ENCODE results near the gene PLA2G4C. TPM values are rescaled to one million over a fixed set of nuclear protein-coding genes. Genes with fewer than 3 reads are reported as not detected.

PLA2G4C gene
- polyA plus RNA-seq, 3 donors: 3.8 to 14.5 (median 8.5) TPM

GRCh38 chr19:48137411-48137810 is 26.8 kb upstream of the PLA2G4C start:
- WGBS (ENCODE audit: insufficient coverage): 97% methylated on average over 25 of the region's 26 CpGs
- H2AFZ ChIP-seq (ENCODE audit: insufficient read depth, low read depth, low read length, poor library complexity, severe bottlenecking): no peak overlapping the region
- Mint-ChIP-seq H3K4me1 (no peaks in the 10 kb centered on the region), H3K36me3 (peaks cover 39 to 57% of the 10 kb centered on the region in 2 donors), H3K27me3 (ENCODE audit: low read depth in 3 of 3) (peaks cover 0 to 1% (median 0%) of the 10 kb centered on the region in 3 donors), H3K9me3 (no peaks in the 10 kb centered on the region), H3K27ac (peak overlapping the region in 3 of 7 donors; percentile 38 to 61 (median 61)), H3K4me3 (no peak overlapping the region)
- H4K20me1 ChIP-seq (ENCODE audit: insufficient read depth, low read length): no peaks in the 10 kb centered on the region
- no peak overlapping the region for H3K27ac ChIP-seq (ENCODE audit: low read depth in 1 of 2, low read length in 2 of 2)
- no peak overlapping the region for H3K4me2 ChIP-seq (replicated peaks; ENCODE audit: extremely low read depth, low read length, poor library complexity, severe bottlenecking)
- intact Hi-C loops (cut with micrococcal nuclease): no loop called here
- no peaks in the 10 kb centered on the region for H3K4me1 ChIP-seq (ENCODE audit: control insufficient read depth in 1 of 2, insufficient read depth in 2 of 2, low read length in 2 of 2)
- peaks cover 16 to 46% of the 10 kb centered on the region in 2 donors for H3K36me3 ChIP-seq (replicated peaks in 1 of 2; ENCODE audit: control insufficient read depth in 1 of 2, insufficient read depth in 2 of 2, low read length in 2 of 2)
- H3K9ac ChIP-seq (ENCODE audit: insufficient read depth, low read length, poor library complexity, severe bottlenecking): no peak overlapping the region
- H3K79me2 ChIP-seq (ENCODE audit: insufficient read depth, low read length): no peaks in the 10 kb centered on the region
- H3K27me3 ChIP-seq (ENCODE audit: control insufficient read depth in 2 of 2, insufficient read depth in 2 of 2, low read length in 2 of 2): no peaks in the 10 kb centered on the region
- no peaks in the 10 kb centered on the region for H3K9me3 ChIP-seq (replicated peaks in 1 of 2; ENCODE audit: control insufficient read depth in 1 of 2, insufficient read depth in 1 of 2, low read length in 2 of 2)
- TF ChIP-seq CTCF (IDR thresholded peaks at IDR 0.05): no peak
- H3K4me3 ChIP-seq (replicated peaks in 1 of 3; ENCODE audit: low read depth in 2 of 3, low read length in 3 of 3): no peak overlapping the region
- DNase-seq: no peak

GRCh38 chr19:48136547-48136946 is 25.9 kb upstream of the PLA2G4C start:
- intact Hi-C loops (cut with micrococcal nuclease): no loop called here
- H3K27ac Mint-ChIP-seq: peak overlapping the region in 2 of 7 donors; percentile 6 to 25
- H4K20me1 ChIP-seq (ENCODE audit: insufficient read depth, low read length): no peaks in the 10 kb centered on the region
- H3K4me2 ChIP-seq (replicated peaks; ENCODE audit: extremely low read depth, low read length, poor library complexity, severe bottlenecking): no peak overlapping the region
- no peak for TF ChIP-seq CTCF (IDR thresholded peaks at IDR 0.05)
- no peak overlapping the region for H3K9ac ChIP-seq (ENCODE audit: insufficient read depth, low read length, poor library complexity, severe bottlenecking)
- no peak for DNase-seq
- peaks cover 16 to 44% of the 10 kb centered on the region in 2 donors for H3K36me3 ChIP-seq (replicated peaks in 1 of 2; ENCODE audit: control insufficient read depth in 1 of 2, insufficient read depth in 2 of 2, low read length in 2 of 2)
- 100% methylated on average over 4 of the region's 4 CpGs for WGBS (ENCODE audit: insufficient coverage)
- H3K4me3 Mint-ChIP-seq: no peak overlapping the region
- H3K36me3 Mint-ChIP-seq: peaks cover 38 to 59% of the 10 kb centered on the region in 2 donors
- H3K4me1 Mint-ChIP-seq: no peaks in the 10 kb centered on the region
- no peaks in the 10 kb centered on the region for H3K4me1 ChIP-seq (ENCODE audit: control insufficient read depth in 1 of 2, insufficient read depth in 2 of 2, low read length in 2 of 2)
- no peak overlapping the region for H3K4me3 ChIP-seq (replicated peaks in 1 of 3; ENCODE audit: low read depth in 2 of 3, low read length in 3 of 3)
- H3K27me3 Mint-ChIP-seq (ENCODE audit: low read depth in 3 of 3): peaks cover 0 to 1% (median 0%) of the 10 kb centered on the region in 3 donors
- no peaks in the 10 kb centered on the region for H3K79me2 ChIP-seq (ENCODE audit: insufficient read depth, low read length)
- no peak overlapping the region for H2AFZ ChIP-seq (ENCODE audit: insufficient read depth, low read depth, low read length, poor library complexity, severe bottlenecking)
- no peaks in the 10 kb centered on the region for H3K9me3 ChIP-seq (replicated peaks in 1 of 2; ENCODE audit: control insufficient read depth in 1 of 2, insufficient read depth in 1 of 2, low read length in 2 of 2)
- H3K9me3 Mint-ChIP-seq: no peaks in the 10 kb centered on the region
- no peaks in the 10 kb centered on the region for H3K27me3 ChIP-seq (ENCODE audit: control insufficient read depth in 2 of 2, insufficient read depth in 2 of 2, low read length in 2 of 2)
- no peak overlapping the region for H3K27ac ChIP-seq (ENCODE audit: low read depth in 1 of 2, low read length in 2 of 2)
